ENCODE results near the gene SNRPD2. TPM values are rescaled to one million over a fixed set of nuclear protein-coding genes. Genes with fewer than 3 reads are reported as not detected.
"Not testable (repeated sequence)": the region's sequence is repeated elsewhere in the genome, so short reads cannot be mapped to it uniquely, and the experiment has no call there.

SNRPD2 gene
- total and polyA plus RNA-seq, 2 donors: 177 to 340 TPM

GRCh38 chr19:45713141-45713540 is 21.4 kb upstream of the SNRPD2 start:
- Histone ChIP-seq H3K4me1 (ENCODE audit: insufficient read depth) (no peaks in the 10 kb centered on the region), H3K36me3 (ENCODE audit: insufficient read depth) (peaks cover 6% of the 10 kb centered on the region), H3K27ac (ENCODE audit: low read depth) (no peak overlapping the region), H3K4me3 (ENCODE audit: low read depth, low read length) (no peak overlapping the region)
- DNase-seq (ENCODE audit: extremely low spot score): no peak
- 90% methylated on average over 15 of the region's 15 CpGs for WGBS

GRCh38 chr19:45712699-45713067 is 20.9 kb upstream of the SNRPD2 start:
- H3K4me3 ChIP-seq (ENCODE audit: low read depth, low read length): no peak overlapping the region
- no peak for DNase-seq (ENCODE audit: extremely low spot score)
- peaks cover 6% of the 10 kb centered on the region for H3K36me3 ChIP-seq (ENCODE audit: insufficient read depth)
- no peaks in the 10 kb centered on the region for H3K4me1 ChIP-seq (ENCODE audit: insufficient read depth)
- 93% methylated on average over 25 of the region's 25 CpGs for whole genome bisulfite sequencing
- H3K27ac ChIP-seq (ENCODE audit: low read depth): no peak overlapping the region

- 92% methylated on average over 76 of the region's 76 CpGs for WGBS
- H3K27ac ChIP-seq (ENCODE audit: low read depth): no peak overlapping the region
- H3K4me3 ChIP-seq (ENCODE audit: low read depth, low read length): no peak overlapping the region
- no peaks in the 10 kb centered on the region for H3K4me1 ChIP-seq (ENCODE audit: insufficient read depth)
- DNase-seq (ENCODE audit: extremely low spot score): no peak
- peaks cover 6% of the 10 kb centered on the region for H3K36me3 ChIP-seq (ENCODE audit: insufficient read depth)
These were observed 20.3 kb upstream of the SNRPD2 start for GRCh38 chr19:45711851-45712698.

GRCh38 chr19:45710356-45711130 is 18.8 kb upstream of the SNRPD2 start:
- DNase-seq (ENCODE audit: extremely low spot score): no peak
- Histone ChIP-seq H3K4me3 (ENCODE audit: low read depth, low read length) (no peak overlapping the region), H3K36me3 (ENCODE audit: insufficient read depth) (peaks cover 6% of the 10 kb centered on the region), H3K27ac (ENCODE audit: low read depth) (no peak overlapping the region), H3K4me1 (ENCODE audit: insufficient read depth) (no peaks in the 10 kb centered on the region)
- 67% methylated on average over 10 of the region's 10 CpGs for WGBS

GRCh38 chr19:45705710-45706415 is 14.1 kb upstream of the SNRPD2 start:
- H3K36me3 ChIP-seq (ENCODE audit: insufficient read depth): no peaks in the 10 kb centered on the region
- 93% methylated on average over 12 of the region's 12 CpGs for WGBS
- H3K4me1 ChIP-seq (ENCODE audit: insufficient read depth): no peaks in the 10 kb centered on the region
- no peak overlapping the region for H3K4me3 ChIP-seq (ENCODE audit: low read depth, low read length)
- no peak for DNase-seq (ENCODE audit: extremely low spot score)
- H3K27ac ChIP-seq (ENCODE audit: low read depth): no peak overlapping the region

- no peaks in the 10 kb centered on the region for H3K36me3 ChIP-seq (ENCODE audit: insufficient read depth)
- no peak for DNase-seq (ENCODE audit: extremely low spot score)
- no peak overlapping the region for H3K4me3 ChIP-seq (ENCODE audit: low read depth, low read length)
- no peaks in the 10 kb centered on the region for H3K4me1 ChIP-seq (ENCODE audit: insufficient read depth)
- WGBS: 91% methylated on average over 9 of the region's 9 CpGs
- no peak overlapping the region for H3K27ac ChIP-seq (ENCODE audit: low read depth)
These were observed 13.4 kb upstream of the SNRPD2 start for GRCh38 chr19:45705115-45705514.

- 79% methylated on average over 7 of the region's 7 CpGs for WGBS
- H3K4me1 ChIP-seq (ENCODE audit: insufficient read depth): no peaks in the 10 kb centered on the region
- no peak overlapping the region for H3K4me3 ChIP-seq (ENCODE audit: low read depth, low read length)
- no peak overlapping the region for H3K27ac ChIP-seq (ENCODE audit: low read depth)
- DNase-seq (ENCODE audit: extremely low spot score): no peak
- H3K36me3 ChIP-seq (ENCODE audit: insufficient read depth): no peaks in the 10 kb centered on the region
These were observed 9.9 kb upstream of the SNRPD2 start for GRCh38 chr19:45701676-45702075.

GRCh38 chr19:45693106-45693788 is 1.5 kb upstream of the SNRPD2 start:
- WGBS: 1% methylated on average over 22 of the region's 22 CpGs
- H3K4me3 ChIP-seq (ENCODE audit: low read depth, low read length): peak overlapping the region; percentile 65
- no peak for DNase-seq (ENCODE audit: extremely low spot score)
- H3K36me3 ChIP-seq (ENCODE audit: insufficient read depth): peaks cover 3% of the 10 kb centered on the region
- H3K4me1 ChIP-seq (ENCODE audit: insufficient read depth): no peaks in the 10 kb centered on the region
- peak overlapping the region; percentile 81 for H3K27ac ChIP-seq (ENCODE audit: low read depth)

- Histone ChIP-seq H3K27ac (ENCODE audit: low read depth) (peak within 1 kb of the TSS; percentile 97), H3K4me1 (ENCODE audit: insufficient read depth) (no peaks in the 10 kb centered on the region), H3K4me3 (ENCODE audit: low read depth, low read length) (peak within 1 kb of the TSS; percentile 65), H3K36me3 (ENCODE audit: insufficient read depth) (peaks cover 3% of the 10 kb centered on the region)
- peak; percentile 97 for DNase-seq (ENCODE audit: extremely low spot score)
- under 1% methylated on average over 70 of the region's 70 CpGs for WGBS
These were observed 693 bp upstream of the SNRPD2 start, which contains the start of gene QPCTL for GRCh38 chr19:45692187-45693105. Gene QPCTL, plus strand, starts transcription at chr19:45692666. Its CDS starts 38 bp downstream, at chr19:45692704.

GRCh38 chr19:45687599-45687998 is 4.2 kb downstream of the SNRPD2 start:
- Histone ChIP-seq H3K4me3 (ENCODE audit: low read depth, low read length) (no peak overlapping the region), H3K27ac (ENCODE audit: low read depth) (no peak overlapping the region), H3K36me3 (ENCODE audit: insufficient read depth) (no peaks in the 10 kb centered on the region), H3K4me1 (ENCODE audit: insufficient read depth) (no peaks in the 10 kb centered on the region)
- WGBS: 91% methylated on average over 9 of the region's 9 CpGs
- no peak for DNase-seq (ENCODE audit: extremely low spot score)

GRCh38 chr19:45685045-45685444 is 6.7 kb downstream of the SNRPD2 start:
- DNase-seq (ENCODE audit: extremely low spot score); H3K27ac ChIP-seq (ENCODE audit: low read depth); H3K4me3 ChIP-seq (ENCODE audit: low read depth, low read length); H3K4me1 ChIP-seq (ENCODE audit: insufficient read depth); H3K36me3 ChIP-seq (ENCODE audit: insufficient read depth): not testable (repeated sequence)
- 86% methylated on average over 11 of the region's 11 CpGs for WGBS

GRCh38 chr19:45682908-45683307 is 8.8 kb downstream of the SNRPD2 start:
- Histone ChIP-seq H3K4me3 (ENCODE audit: low read depth, low read length) (no peak overlapping the region), H3K36me3 (ENCODE audit: insufficient read depth) (no peaks in the 10 kb centered on the region), H3K4me1 (ENCODE audit: insufficient read depth) (no peaks in the 10 kb centered on the region), H3K27ac (ENCODE audit: low read depth) (no peak overlapping the region)
- 69% methylated on average over 5 of the region's 5 CpGs for WGBS
- no peak for DNase-seq (ENCODE audit: extremely low spot score)
